IPS DF 4.7 (cell line): Measurements from ENCODE around the gene ZBTB20.

Experiments used
- DNase-seq: peaks from one replicate; pipeline ENCODE4 v3.0.0-alpha.2; 2013; ENCODE audit warnings: low spot score; ENCODE audit errors: extremely low read depth

ZBTB20 gene

DNA sequence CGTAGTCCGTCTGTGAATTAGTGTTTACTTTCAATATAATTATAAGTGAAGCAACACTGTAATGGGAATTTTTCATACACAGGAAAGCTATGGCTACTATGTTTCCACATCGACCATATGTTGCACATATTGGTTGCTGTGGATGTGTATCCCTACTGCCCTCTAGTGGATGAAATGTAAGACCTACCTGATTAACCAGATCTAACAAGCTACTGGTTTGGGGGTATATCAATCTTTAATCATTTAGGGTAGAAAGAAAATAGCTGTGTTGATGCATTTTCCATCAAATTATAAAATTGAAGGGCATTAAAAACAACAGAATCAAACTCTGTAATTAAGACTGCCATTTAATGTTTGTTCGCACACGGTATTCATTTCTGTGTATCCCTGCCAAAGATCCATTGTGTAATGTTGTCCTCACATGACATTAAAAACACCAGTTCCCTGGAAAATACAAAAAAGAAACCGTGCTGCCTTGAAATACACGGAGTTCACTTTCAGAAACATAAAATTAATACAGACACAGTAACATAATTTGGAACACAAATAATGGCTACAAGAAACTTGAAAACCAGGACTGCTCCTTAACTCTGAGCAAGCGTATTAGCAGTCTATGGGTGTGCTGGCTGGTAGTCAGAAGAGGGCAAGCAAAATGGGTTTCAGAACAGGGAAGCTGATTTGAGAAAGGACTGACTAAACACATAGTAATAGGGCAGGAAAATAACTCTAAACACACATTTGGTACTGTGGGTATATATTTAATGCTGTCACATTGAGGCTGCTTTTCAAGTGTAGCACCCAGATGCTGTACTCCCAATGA lies 728.2 kb downstream of the ZBTB20 start:
- DNase-seq: peak; percentile 53

- DNase-seq: no peak
These were observed 729.0 kb downstream of the ZBTB20 start for GRCh38 chr3:114418107-114418506.

DNA sequence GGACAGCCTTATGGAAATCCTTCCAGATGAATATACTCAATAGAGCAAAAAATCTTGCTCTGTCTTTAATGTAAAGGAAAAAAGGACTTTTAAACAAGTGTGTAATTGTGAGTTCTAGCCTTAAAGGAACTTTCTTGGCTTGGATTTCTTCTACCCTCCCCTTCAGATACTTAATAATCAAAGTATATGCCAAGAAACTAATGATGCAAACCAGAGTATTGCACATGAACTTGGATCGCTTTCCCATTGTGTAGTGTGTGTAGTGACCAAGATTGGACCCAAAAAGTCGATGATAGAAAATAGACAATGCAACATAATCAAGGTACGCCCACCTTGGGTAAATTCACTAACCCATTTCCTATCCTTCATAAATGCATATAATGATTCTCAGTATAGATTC lies 729.4 kb downstream of the ZBTB20 start:
- DNase-seq: no peak

- no peak for DNase-seq
These were observed 729.8 kb downstream of the ZBTB20 start for GRCh38 chr3:114417265-114417664.

DNA sequence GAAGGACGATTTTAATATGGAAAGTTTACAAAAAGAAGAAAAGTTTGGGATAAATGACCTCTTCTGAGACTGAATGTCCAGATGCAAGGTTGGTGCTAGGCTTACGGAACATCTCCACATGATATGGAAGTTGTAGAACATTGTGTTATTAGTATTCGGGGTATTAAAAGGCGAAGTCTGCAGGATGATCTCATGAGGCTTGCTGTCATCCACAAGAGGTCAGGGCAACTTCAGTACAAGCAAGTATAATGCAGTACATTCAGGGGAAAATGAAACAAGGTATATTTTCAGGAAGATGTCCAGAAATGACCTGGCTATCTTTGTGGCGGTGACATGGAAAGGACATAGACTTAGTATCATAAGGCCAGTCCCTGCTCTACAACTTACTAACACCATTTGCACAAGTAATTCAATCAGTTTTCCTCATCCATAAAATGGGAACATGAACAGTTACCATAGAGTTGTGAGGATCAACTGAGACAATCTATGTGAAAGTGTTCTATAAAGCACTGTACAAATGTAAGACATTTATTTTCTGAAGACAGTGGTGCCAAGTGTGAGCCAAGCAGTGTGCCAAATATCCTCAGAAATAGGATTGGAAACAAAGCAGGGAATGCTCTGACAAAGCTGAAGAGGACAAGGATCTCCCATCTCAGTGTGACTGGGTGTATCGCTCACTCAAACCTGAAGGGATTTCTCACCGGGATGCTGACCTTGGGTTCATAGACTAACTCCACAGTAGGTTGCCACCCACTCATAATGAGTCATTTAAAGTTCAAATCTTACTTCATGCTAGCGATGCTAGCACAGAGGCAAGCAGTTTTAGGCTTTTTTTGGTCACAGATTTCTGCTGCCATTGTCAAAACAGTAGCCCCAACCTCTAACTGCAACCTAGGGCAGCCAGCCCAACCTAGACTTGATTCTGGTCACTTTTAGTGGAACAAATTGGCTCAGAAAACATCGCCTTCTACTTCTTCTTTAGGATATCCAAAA lies 735.0 kb downstream of the ZBTB20 start:
- no peak for DNase-seq

DNA sequence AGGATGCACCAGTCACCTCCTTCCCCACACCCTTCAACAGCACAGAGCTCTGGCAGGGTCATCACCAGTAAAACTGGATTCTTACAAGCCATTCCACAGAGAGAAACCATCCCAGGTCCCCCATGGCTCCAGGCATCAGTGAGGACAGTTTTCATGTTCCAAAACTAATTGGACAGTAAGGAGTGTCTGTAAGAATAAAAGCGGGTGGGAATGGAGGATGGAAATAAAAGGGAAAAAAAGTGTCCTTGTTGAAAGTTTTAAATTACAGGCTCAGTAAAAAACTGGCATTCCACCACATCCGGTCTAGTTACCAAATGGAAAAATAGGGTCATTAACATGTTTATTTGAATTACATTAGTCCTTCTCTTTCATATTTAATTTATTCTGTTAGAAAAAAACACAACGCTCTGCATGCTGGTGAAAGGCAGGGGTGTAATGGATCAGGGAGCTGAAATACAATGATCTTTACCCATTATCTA lies 735.9 kb downstream of the ZBTB20 start:
- DNase-seq: no peak

DNA sequence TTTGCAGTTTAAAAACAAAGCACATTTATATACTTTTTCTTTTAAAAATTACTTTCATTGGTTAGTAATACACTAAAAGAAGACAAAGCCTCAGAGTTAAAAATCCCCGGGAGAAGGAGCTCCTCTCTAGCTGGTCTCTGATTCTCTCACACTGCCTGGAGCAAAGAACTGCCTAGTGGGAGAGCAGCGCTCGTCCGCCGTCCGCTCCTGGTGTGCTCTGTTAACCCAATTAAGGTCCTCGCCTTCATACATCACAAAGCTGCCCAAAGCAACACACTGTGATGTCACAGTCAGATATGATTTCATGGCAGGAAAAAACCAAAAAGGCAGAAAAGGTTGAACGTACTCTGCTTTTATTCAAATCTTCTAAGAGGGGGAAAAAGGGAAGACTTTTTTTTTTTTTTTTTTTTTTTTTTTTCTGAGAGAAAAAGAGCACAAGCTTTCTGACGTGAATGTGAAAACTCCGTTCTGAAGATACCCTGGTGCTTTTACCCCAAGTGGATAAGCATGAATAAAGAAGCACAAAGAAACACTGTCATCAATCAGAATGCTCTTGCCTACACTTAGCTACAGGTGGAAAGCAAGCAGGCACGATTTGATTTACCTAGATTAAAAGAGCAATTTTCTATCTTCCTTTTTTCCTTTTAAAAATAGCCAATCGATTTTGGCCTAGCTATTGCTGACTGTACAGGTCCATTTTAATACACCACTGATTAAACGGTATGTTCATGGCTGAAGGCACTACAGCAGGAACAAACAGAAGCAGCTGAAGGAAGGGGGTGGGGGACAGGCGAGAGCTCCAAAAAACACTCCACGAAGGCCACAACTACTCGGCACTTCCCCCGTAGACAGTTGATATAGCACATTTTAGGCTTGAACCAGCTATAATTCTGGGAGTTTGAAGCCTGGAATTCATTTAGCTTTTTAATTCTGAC lies 738.1 kb downstream of the ZBTB20 start:
- DNase-seq: no peak

DNA sequence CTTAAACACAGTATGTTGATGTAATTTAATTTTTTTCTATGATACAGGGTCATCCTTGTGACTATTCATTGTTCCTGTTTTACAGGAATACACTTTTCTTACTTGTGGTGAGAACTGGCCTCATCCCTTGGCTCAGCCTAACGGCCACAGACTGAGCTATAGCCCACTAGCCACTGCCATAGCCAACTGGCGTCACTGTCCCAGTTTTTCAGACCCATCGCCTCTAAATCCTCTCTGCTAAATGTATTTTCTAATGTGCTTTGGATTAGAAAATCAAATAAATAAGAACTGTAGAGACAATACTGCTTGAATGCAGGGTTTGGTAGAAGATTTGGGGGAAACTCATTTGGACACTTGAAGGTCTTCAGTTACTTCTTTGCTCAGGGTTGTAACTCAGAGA lies 740.2 kb downstream of the ZBTB20 start:
- no peak for DNase-seq

- no peak for DNase-seq
These were observed 740.8 kb downstream of the ZBTB20 start for GRCh38 chr3:114406286-114406685.

- DNase-seq: no peak
These were observed 741.7 kb downstream of the ZBTB20 start for GRCh38 chr3:114405202-114405990.

DNA sequence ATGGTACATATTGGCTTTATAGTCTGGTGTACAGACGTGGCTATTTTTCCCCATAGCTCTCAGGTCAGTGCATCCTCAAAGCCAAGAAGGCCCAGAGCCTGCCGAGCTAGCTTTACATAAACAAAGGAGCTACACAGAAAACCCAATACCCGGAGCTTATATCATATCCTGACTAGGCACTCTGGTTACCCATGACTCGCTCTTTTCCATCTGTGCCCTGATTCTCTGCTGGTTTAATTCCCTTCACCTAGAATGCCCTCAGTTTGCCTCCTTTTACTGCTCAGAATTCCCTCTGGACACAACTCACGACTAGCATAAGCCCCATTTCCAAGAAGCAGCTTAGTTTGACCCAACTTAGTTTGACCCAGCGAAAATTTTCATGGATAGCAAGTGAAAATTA lies 742.5 kb downstream of the ZBTB20 start:
- no peak for DNase-seq

DNA sequence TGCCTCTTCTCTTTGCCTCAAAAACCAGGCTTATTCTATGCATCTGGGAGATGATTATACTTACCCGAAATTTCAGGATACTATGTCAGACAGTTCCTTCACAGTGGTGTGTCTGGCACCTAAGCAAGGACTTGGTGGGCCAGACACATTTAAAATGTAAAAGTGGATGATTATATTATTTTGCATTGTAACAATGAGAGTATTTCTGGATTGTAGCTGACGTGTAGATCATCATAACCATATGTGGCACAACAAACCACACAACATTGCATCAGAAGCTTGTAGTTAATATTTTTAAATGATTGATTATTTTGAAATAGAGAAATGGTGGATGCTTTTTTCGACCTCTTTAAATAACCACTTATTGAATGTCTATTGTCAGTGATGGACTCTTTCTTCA lies 744.2 kb downstream of the ZBTB20 start:
- DNase-seq: no peak

DNA sequence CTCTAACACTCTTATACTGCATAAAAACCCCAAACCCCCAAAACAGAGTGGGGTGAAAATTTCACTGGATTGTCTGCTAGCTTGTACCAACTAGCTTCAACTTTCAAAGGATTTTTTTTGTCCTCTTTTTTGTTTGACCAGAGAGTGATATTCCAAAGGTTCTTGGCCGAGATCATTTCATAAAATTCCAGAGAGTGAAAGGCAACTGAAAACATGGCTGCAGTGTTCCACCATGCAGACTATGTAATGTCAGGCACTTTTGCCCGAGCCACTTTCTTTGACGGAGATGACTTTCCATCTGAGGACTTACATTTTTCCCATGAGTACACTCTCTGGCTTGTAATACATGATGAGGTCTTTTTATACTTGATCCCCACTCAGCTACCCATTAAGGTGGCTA lies 745.7 kb downstream of the ZBTB20 start:
- DNase-seq: no peak

DNA sequence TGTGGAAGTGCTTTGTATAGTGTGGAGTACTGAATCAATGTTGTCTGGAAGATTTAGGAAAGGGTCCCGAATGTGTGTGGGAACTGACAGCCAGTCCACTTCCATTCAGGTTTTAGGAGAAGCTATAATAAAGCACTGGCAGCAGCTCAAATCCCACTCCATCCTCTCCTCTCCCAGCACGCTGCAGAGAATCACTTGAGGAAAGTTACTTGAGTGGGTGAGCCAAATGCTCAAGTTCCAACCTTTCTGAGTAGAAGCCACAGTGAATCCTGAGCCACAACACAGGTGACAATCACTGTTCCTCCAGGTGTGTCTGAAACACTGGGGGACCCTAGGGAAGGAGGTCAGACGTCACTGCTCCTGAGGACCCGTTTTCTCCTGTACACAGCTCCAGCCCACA lies 746.7 kb downstream of the ZBTB20 start:
- DNase-seq: no peak

DNA sequence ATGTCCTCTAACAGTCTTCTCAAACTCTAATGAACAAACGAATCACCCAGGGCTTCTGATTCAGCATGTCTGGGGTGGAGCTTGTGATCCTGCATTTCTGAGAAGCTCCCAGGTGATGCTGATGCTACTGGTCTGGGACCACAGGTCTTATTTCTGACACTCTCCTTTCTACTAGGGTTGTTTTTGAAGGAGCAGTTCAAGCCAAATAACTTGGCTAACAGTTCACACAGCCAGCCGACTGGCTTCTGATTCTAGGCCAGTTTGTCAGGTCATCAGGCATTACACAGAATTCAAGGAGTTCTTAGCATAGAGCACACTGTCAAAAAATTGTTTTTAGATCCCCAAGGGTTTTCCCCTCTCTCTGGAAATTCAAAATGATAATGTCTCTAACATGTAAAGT lies 752.5 kb downstream of the ZBTB20 start:
- DNase-seq: no peak

GRCh38 chr3:114393367-114394072 lies 753.6 kb downstream of the ZBTB20 start:
- no peak for DNase-seq

DNA sequence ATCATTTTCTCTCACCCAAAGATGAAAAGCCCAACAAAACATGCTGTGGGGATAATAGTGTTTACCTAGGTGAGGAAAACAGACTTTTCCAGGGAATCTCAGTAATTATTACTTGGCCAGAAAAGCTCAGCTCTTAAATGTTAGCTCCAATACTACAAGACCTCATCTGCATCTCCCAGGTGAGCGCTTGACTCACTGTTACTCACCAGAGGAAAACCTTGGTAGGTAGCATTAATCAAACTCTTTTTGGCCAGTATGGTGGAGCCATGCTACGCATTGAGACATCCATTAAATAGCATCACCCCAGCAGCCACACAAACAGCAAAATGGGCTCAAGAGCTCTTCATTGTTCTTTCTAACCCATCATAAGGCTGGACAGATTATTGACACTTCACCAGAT lies 754.3 kb downstream of the ZBTB20 start:
- DNase-seq: no peak

GRCh38 chr3:114389156-114389555 lies 757.9 kb downstream of the ZBTB20 start:
- DNase-seq: no peak

GRCh38 chr3:114384558-114384903 lies 762.6 kb downstream of the ZBTB20 start:
- no peak for DNase-seq
